ENCODE results near the gene CR1.
"Not testable (repeated sequence)": the region's sequence is repeated elsewhere in the genome, so short reads cannot be mapped to it uniquely, and the experiment has no call there.

The CR1 gene

GRCh38 chr1:207612762-207613161 is 116.8 kb downstream of the CR1 start:
- no peak overlapping the region for H3K4me3 ChIP-seq (ENCODE audit: low read depth, low read length)
- no peak for DNase-seq (ENCODE audit: low read depth)
- TF ChIP-seq MAX (IDR thresholded peaks at IDR 0.05; ENCODE audit: low read depth, low read length), result no peak
- no peak for TF ChIP-seq CTCF (IDR thresholded peaks at IDR 0.05; ENCODE audit: low read depth, low read length)
- TF ChIP-seq MYC (IDR thresholded peaks at IDR 0.05; ENCODE audit: low read depth, low read length), result no peak
- no peak for TF ChIP-seq POLR2A (IDR thresholded peaks at IDR 0.05; ENCODE audit: extremely low read depth, insufficient read length)

- DNase-seq (ENCODE audit: low read depth), result peak; percentile 64
- no peak overlapping the region for H3K4me3 ChIP-seq (ENCODE audit: low read depth, low read length)
- TF ChIP-seq CTCF (IDR thresholded peaks at IDR 0.05; ENCODE audit: low read depth, low read length) (peak; percentile 70), POLR2A (IDR thresholded peaks at IDR 0.05; ENCODE audit: extremely low read depth, insufficient read length) (no peak)
Observed at GRCh38 chr1:207619871-207620542, 124.0 kb downstream of the CR1 start.

- no peak for DNase-seq (ENCODE audit: low read depth)
- no peak for TF ChIP-seq MAX (IDR thresholded peaks at IDR 0.05; ENCODE audit: low read depth, low read length)
- no peak for TF ChIP-seq CTCF (IDR thresholded peaks at IDR 0.05; ENCODE audit: low read depth, low read length)
- TF ChIP-seq POLR2A (IDR thresholded peaks at IDR 0.05; ENCODE audit: extremely low read depth, insufficient read length), result no peak
- no peak for TF ChIP-seq MYC (IDR thresholded peaks at IDR 0.05; ENCODE audit: low read depth, low read length)
- H3K4me3 ChIP-seq (ENCODE audit: low read depth, low read length), result no peak overlapping the region
Observed at GRCh38 chr1:207620543-207620893, 124.6 kb downstream of the CR1 start.

- not testable (repeated sequence) for H3K4me3 ChIP-seq (ENCODE audit: low read depth, low read length); DNase-seq (ENCODE audit: low read depth)
Observed at GRCh38 chr1:207625504-207626071, 129.6 kb downstream of the CR1 start.

GRCh38 chr1:207626972-207627337 is 131.0 kb downstream of the CR1 start:
- DNase-seq (ENCODE audit: low read depth), result no peak
- no peak for TF ChIP-seq POLR2A (IDR thresholded peaks at IDR 0.05; ENCODE audit: extremely low read depth, insufficient read length)
- TF ChIP-seq MAX (IDR thresholded peaks at IDR 0.05; ENCODE audit: low read depth, low read length), result no peak
- TF ChIP-seq CTCF (IDR thresholded peaks at IDR 0.05; ENCODE audit: low read depth, low read length), result no peak
- no peak for TF ChIP-seq MYC (IDR thresholded peaks at IDR 0.05; ENCODE audit: low read depth, low read length)

GRCh38 chr1:207627496-207627895 is 131.5 kb downstream of the CR1 start:
- no peak overlapping the region for H3K4me3 ChIP-seq (ENCODE audit: low read depth, low read length)
- no peak for DNase-seq (ENCODE audit: low read depth)
- TF ChIP-seq POLR2A (IDR thresholded peaks at IDR 0.05; ENCODE audit: extremely low read depth, insufficient read length) (no peak), MYC (IDR thresholded peaks at IDR 0.05; ENCODE audit: low read depth, low read length) (no peak), CTCF (IDR thresholded peaks at IDR 0.05; ENCODE audit: low read depth, low read length) (no peak), MAX (IDR thresholded peaks at IDR 0.05; ENCODE audit: low read depth, low read length) (no peak)

More at GRCh38 chr1:207626972-207627337, 131.0 kb downstream of the CR1 start:
- H3K4me3 ChIP-seq (ENCODE audit: low read depth, low read length), result no peak overlapping the region
